Right atrium auricular region (tissue), 2 donors: ENCODE measurements around the gene PKLR. TPM values are rescaled to one million over a fixed set of nuclear protein-coding genes. Genes with fewer than 3 reads are reported as not detected.
A peak's percentile ranks its signal among the peaks of the same experiment; 100 is the strongest.

Experiments used
- DNase-seq: peaks from one replicate; pipeline ENCODE4 v3.0.0-alpha.2; 2019; ENCODE audit warnings: low spot score
- H3K27ac ChIP-seq, 2 donors: fragments of 200-600 bp; sonication (generic); 1 replicate in 1 of 2; 2 replicates in 1 of 2; pipeline ENCODE4 v1.5.1; 2016 to 2019
- H3K27me3 ChIP-seq, 2 donors: fragments of 200-600 bp; sonication (generic); one replicate each; pipeline versions ENCODE4 v1.5.1 to v1.6.0; 2017 to 2019
- H3K36me3 ChIP-seq: fragments of 200-600 bp; sonication (generic); one replicate; pipeline ENCODE4 v1.5.1; 2016
- H3K4me1 ChIP-seq, 2 donors: fragments of 200-600 bp; sonication (generic); one replicate each; pipeline versions ENCODE4 v1.5.1 to v1.6.0; 2017 to 2019
- H3K4me3 ChIP-seq, 2 donors: fragments of 200-600 bp; sonication (generic); 1 replicate in 1 of 2; 2 replicates in 1 of 2; pipeline ENCODE4 v1.5.1; 2017 to 2019; ENCODE audit warnings: mild to moderate bottlenecking in 1 of 2, moderate library complexity in 1 of 2
- H3K9me3 ChIP-seq, 2 donors: fragments of 200-600 bp; sonication (generic); one replicate each; pipeline ENCODE4 v1.5.1; 2019
- CTCF ChIP-seq, 2 donors: fragments of 200-600 bp; sonication (generic); IDR thresholded peaks; one replicate each; pipeline ENCODE4 v1.5.1; 2019; ENCODE audit warnings: antibody characterized with exemption in 2 of 2
- total RNA-seq, 2 donors: library from RNA; depleted of rRNA; stranded (reverse); fragments of >200 nt; gene quantifications; one replicate each; pipeline ENCODE4 v1.1.0, GENCODE V29; 2016

PKLR gene
- total RNA-seq, 2 donors from 2014 or later = not detected

- peaks cover 33% of the 10 kb centered on the region for H3K36me3 ChIP-seq
- H3K27me3 ChIP-seq = no peaks in the 10 kb centered on the region
- no peaks in the 10 kb centered on the region for H3K9me3 ChIP-seq
- DNase-seq = no peak
- peaks cover 0 to 15% of the 10 kb centered on the region in 2 donors for H3K4me1 ChIP-seq
- no peak overlapping the region for H3K27ac ChIP-seq
- no peak overlapping the region for H3K4me3 ChIP-seq
- TF ChIP-seq CTCF (IDR thresholded peaks at IDR 0.05) = no peak
Measured at GRCh38 chr1:155327981-155328380, 26.7 kb upstream of the PKLR start.

GRCh38 chr1:155326631-155327037, 25.4 kb upstream of the PKLR start:
- Histone ChIP-seq H3K9me3 (no peaks in the 10 kb centered on the region), H3K4me3 (no peak overlapping the region), H3K4me1 (peaks cover 0 to 27% of the 10 kb centered on the region in 2 donors), H3K27me3 (no peaks in the 10 kb centered on the region), H3K36me3 (peaks cover 33% of the 10 kb centered on the region), H3K27ac (no peak overlapping the region)
- no peak for DNase-seq
- TF ChIP-seq CTCF (IDR thresholded peaks at IDR 0.05) = no peak

- no peaks in the 10 kb centered on the region for H3K27me3 ChIP-seq
- H3K4me1 ChIP-seq = peaks cover 0 to 33% of the 10 kb centered on the region in 2 donors
- no peak for DNase-seq
- no peak overlapping the region for H3K27ac ChIP-seq
- no peak for TF ChIP-seq CTCF (IDR thresholded peaks at IDR 0.05)
- H3K36me3 ChIP-seq = peaks cover 31% of the 10 kb centered on the region
- H3K9me3 ChIP-seq = no peaks in the 10 kb centered on the region
- no peak overlapping the region for H3K4me3 ChIP-seq
Measured at GRCh38 chr1:155326020-155326526, 24.8 kb upstream of the PKLR start.

GRCh38 chr1:155325603-155325893, 24.3 kb upstream of the PKLR start:
- no peaks in the 10 kb centered on the region for H3K27me3 ChIP-seq
- peak overlapping the region in 1 of 2 donors; percentile 99 for H3K27ac ChIP-seq
- peak overlapping the region; percentile 72 to 80 for H3K4me3 ChIP-seq
- peaks cover 0 to 35% of the 10 kb centered on the region in 2 donors for H3K4me1 ChIP-seq
- H3K9me3 ChIP-seq = no peaks in the 10 kb centered on the region
- H3K36me3 ChIP-seq = peaks cover 26% of the 10 kb centered on the region
- DNase-seq = no peak
- TF ChIP-seq CTCF (IDR thresholded peaks at IDR 0.05) = no peak

GRCh38 chr1:155324717-155325602, 23.7 kb upstream of the PKLR start:
- TF ChIP-seq CTCF (IDR thresholded peaks at IDR 0.05) = peak in 1 of 2 donors; percentile 40
- peaks cover 0 to 41% of the 10 kb centered on the region in 2 donors for H3K4me1 ChIP-seq
- DNase-seq = no peak

More at GRCh38 chr1:155324717-155325602, 23.7 kb upstream of the PKLR start:
- Histone ChIP-seq H3K4me3 (peak overlapping the region; percentile 72 to 80), H3K27ac (peak overlapping the region; percentile 97 to 99), H3K9me3 (no peaks in the 10 kb centered on the region), H3K27me3 (no peaks in the 10 kb centered on the region), H3K36me3 (peaks cover 20% of the 10 kb centered on the region)
